Epithelial cell of esophagus (primary cell): ENCODE data around the gene GSK3A.

Experiments
- DNase-seq: peaks from one replicate; pipeline ENCODE4 v3.0.0; 2010; ENCODE audit warnings: low read depth
- H3K4me3 ChIP-seq: 2 replicates; pipeline ENCODE4 v1.5.1; 2011; ENCODE audit warnings: mild to moderate bottlenecking, low read length, control low read depth
- TF ChIP-seq, protein P1 (sequence below): IDR thresholded peaks from 2 replicates; pipeline ENCODE4 v1.5.1; 2011; ENCODE audit warnings: low read depth, mild to moderate bottlenecking, low read length, control low read depth, inconsistent platforms; ENCODE audit not compliant: insufficient read depth; ENCODE audit errors: missing control alignments

GSK3A gene

GRCh38 chr19:42288387-42288786 is 46.0 kb upstream of the GSK3A start:
- no peak overlapping the region for H3K4me3 ChIP-seq
- DNase-seq: no peak
- TF ChIP-seq, protein P1, sequence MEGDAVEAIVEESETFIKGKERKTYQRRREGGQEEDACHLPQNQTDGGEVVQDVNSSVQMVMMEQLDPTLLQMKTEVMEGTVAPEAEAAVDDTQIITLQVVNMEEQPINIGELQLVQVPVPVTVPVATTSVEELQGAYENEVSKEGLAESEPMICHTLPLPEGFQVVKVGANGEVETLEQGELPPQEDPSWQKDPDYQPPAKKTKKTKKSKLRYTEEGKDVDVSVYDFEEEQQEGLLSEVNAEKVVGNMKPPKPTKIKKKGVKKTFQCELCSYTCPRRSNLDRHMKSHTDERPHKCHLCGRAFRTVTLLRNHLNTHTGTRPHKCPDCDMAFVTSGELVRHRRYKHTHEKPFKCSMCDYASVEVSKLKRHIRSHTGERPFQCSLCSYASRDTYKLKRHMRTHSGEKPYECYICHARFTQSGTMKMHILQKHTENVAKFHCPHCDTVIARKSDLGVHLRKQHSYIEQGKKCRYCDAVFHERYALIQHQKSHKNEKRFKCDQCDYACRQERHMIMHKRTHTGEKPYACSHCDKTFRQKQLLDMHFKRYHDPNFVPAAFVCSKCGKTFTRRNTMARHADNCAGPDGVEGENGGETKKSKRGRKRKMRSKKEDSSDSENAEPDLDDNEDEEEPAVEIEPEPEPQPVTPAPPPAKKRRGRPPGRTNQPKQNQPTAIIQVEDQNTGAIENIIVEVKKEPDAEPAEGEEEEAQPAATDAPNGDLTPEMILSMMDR: no peak

DNA sequence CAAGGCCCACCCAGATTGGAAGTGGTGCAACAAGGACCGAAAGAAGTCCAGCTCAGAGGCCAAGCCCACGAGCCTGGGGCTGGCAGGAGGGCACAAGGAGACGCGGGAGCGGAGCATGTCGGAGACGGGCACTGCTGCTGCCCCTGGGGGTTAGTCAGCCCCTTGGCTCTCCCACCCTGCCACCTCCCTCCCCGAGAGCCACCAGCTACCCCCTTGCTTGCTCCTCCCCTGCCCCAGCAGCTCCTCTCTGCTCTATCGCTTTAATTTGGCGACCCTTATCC is 45.4 kb upstream of the GSK3A start:
- H3K4me3 ChIP-seq: no peak overlapping the region
- no peak for DNase-seq
- TF ChIP-seq, protein P1: no peak

- DNase-seq: no peak
- TF ChIP-seq, protein P1: no peak
- no peak overlapping the region for H3K4me3 ChIP-seq
Observed at GRCh38 chr19:42287017-42287826, 44.8 kb upstream of the GSK3A start.

DNA sequence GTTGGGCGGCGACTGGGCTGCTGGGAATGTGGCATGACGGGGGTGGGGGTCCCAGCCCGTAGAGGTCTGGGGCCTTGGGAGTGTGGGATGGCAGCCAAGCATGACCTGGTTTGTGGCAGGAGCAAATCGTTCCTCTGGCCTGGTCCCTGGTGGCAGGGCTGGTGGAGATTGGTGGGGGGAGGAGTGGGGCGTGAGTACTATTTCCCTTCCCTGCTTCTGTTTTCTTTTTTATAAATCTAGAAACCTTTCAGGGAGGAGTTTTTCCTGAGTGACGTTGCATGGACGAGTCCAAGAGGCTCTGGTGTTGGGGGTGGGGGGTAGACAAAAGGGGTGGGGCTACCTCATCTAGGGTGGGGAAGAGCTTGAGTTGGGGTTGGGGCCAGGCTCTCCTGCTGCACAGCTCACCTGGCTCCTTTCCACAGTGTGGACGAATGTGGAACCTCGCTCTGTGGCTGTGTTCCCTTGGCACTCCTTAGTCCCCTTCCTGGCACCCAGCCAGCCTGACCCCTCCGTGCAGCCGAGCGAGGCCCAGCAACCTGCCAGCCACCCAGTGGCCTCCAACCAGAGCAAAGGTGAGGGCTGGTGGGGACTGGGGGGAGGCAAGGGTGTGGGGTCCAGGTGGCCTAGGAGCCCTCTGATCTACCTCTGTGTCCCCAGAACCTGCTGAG is 44.1 kb upstream of the GSK3A start:
- TF ChIP-seq, protein P1: no peak
- no peak overlapping the region for H3K4me3 ChIP-seq
- no peak for DNase-seq

- no peak overlapping the region for H3K4me3 ChIP-seq
- TF ChIP-seq, protein P1: no peak
Observed at GRCh38 chr19:42285988-42286348, 43.6 kb upstream of the GSK3A start.

DNA sequence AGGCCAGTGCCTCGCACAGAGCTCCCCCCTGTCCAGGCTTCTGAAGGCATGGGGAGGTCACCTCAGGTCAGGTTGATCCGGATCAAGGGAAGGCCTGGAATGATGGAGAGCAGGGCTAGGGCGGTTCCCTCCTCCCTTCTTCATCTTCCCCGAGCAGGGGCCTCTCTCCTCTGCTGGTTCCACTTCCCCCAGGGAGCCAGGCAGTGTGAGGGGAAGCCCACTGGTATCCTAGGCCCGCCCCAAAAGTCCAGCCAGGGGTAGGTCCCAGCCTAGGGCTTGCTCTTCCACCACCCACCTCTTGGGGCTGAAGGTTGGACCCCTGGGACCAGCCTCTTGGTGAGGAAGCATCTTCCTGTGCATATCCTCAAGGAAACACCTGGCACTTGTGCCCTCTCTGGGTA is 43.1 kb upstream of the GSK3A start:
- no peak for DNase-seq
- TF ChIP-seq, protein P1: no peak
- peak overlapping the region; percentile 54 for H3K4me3 ChIP-seq

More at GRCh38 chr19:42285988-42286348, 43.6 kb upstream of the GSK3A start:
- no peak for DNase-seq
